ENCODE measurements around the gene RBM44.
"Not testable (repeated sequence)": the region's sequence is repeated elsewhere in the genome, so short reads cannot be mapped to it uniquely, and the experiment has no call there.

Gene RBM44

DNA sequence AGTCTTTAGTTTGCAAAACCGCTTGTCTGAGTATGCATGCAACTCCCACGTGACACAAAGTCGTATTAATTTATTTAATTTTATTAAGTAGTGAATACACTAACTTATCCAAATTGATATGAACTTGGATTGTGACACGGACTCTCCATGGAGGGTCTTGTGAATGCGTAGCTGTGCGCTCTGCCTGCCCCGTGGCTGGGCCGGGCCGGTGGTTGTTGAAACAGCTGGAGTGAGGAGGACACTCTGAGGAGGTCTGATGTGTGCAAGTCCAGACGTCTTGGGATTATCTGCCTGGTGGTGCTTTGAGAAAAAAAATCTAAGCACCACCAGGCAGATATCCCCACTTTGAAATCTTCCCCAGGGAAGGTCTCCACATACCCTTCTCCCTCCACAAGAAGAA lies 41.0 kb upstream of the RBM44 start:
- TF ChIP-seq, protein P1, sequence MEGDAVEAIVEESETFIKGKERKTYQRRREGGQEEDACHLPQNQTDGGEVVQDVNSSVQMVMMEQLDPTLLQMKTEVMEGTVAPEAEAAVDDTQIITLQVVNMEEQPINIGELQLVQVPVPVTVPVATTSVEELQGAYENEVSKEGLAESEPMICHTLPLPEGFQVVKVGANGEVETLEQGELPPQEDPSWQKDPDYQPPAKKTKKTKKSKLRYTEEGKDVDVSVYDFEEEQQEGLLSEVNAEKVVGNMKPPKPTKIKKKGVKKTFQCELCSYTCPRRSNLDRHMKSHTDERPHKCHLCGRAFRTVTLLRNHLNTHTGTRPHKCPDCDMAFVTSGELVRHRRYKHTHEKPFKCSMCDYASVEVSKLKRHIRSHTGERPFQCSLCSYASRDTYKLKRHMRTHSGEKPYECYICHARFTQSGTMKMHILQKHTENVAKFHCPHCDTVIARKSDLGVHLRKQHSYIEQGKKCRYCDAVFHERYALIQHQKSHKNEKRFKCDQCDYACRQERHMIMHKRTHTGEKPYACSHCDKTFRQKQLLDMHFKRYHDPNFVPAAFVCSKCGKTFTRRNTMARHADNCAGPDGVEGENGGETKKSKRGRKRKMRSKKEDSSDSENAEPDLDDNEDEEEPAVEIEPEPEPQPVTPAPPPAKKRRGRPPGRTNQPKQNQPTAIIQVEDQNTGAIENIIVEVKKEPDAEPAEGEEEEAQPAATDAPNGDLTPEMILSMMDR (IDR thresholded peaks at IDR 0.05; ENCODE audit: low read depth, low read length, missing control alignments), result no peak
- DNase-seq (ENCODE audit: extremely low read depth, low read depth), result no peak

DNA sequence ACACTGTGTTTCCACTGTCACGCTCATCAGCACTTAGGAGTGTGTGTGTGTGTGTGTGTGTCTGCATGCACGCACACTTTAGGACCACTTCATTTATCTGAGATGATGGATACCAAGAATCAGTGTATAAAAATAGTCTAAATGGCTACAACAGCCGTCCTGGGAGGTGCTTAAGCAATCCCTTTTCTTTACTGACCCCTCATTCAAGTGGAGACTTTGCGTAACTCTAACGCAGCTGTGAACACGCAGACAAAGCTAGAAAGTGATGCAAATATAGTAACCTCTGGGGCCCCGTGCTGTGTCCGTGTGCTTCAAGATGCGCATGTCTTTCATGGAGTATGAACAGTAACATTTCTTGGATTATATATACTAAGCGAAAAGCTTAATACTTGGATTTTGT lies 40.4 kb upstream of the RBM44 start:
- TF ChIP-seq, protein P1 (IDR thresholded peaks at IDR 0.05; ENCODE audit: low read depth, low read length, missing control alignments), result no peak
- no peak overlapping the region for H3K4me3 ChIP-seq (replicated peaks; ENCODE audit: low read depth, low read length)
- DNase-seq (ENCODE audit: extremely low read depth, low read depth), result no peak

More for the DNA sequence above, 41.0 kb upstream of the RBM44 start:
- no peak overlapping the region for H3K4me3 ChIP-seq (replicated peaks; ENCODE audit: low read depth, low read length)

DNA sequence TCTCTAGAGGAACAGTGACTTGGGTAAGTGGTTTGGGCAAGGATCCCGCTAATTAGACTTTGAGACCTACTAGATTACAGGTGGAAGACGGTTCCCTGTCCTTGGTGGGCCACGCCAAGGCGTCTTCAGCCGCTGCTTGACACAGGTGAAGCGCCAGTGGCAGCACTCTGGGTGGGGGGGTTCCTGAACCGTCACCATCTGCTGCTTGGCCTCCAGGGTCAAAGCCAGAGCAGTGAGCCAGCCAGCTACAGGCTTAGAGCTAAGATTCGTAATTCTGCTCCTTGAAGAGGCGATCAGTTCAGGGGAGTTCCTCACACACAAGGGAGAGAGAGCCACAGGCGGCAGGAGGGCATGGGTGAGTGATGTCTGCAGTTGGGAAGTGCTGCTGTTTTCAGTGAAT lies 39.4 kb upstream of the RBM44 start:
- no peak for DNase-seq (ENCODE audit: extremely low read depth, low read depth)
- TF ChIP-seq, protein P1 (IDR thresholded peaks at IDR 0.05; ENCODE audit: low read depth, low read length, missing control alignments), result no peak
- no peak overlapping the region for H3K4me3 ChIP-seq (replicated peaks; ENCODE audit: low read depth, low read length)

DNA sequence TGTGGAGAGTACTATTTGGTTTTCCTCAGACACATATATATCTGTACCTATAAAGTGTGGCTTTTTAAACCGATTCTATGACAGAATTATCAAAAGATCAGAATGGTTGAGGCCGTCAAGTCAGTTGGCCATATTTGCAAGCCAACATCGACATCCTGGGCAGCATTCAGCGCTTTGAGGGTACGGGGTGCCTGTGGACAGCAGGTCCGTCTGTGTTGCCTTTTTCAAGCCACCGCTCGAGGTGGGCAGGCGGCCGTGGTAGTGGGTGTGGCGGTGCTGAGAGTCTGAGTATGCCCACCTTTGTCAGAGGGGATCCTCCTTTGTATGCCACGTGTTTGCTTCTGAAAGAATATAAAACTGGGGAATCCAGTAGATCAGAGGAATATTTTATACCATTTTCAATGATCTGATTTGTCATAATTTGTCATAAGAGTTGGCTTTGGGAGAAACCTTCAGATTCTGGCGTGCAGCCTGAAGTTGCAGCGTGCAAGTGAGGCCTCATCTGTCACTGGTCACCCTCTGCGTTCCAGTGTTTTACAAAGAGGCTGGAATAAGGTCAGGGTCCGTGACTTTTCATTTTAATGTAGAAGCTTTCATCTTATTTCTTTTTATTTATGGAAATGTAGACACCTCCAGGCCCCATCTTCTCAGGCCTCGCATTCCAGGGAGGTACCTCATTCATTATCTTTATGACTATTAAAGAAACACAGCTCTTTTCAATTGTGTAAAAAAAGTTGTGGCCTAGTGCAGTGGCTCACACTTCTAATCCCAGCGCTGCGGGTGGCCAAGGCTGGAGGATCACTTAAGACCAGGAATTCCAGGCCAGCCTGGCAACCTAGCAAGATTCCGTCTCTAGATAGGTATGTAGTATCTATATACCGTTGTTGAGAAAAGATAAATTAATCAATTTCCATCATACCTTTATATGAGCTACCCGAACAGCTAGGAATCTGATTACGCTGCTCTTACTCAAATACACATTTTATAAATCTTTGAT lies 37.8 kb upstream of the RBM44 start:
- DNase-seq (ENCODE audit: extremely low read depth, low read depth), result no peak
- TF ChIP-seq, protein P1 (IDR thresholded peaks at IDR 0.05; ENCODE audit: low read depth, low read length, missing control alignments), result no peak
- no peak overlapping the region for H3K4me3 ChIP-seq (replicated peaks; ENCODE audit: low read depth, low read length)

DNA sequence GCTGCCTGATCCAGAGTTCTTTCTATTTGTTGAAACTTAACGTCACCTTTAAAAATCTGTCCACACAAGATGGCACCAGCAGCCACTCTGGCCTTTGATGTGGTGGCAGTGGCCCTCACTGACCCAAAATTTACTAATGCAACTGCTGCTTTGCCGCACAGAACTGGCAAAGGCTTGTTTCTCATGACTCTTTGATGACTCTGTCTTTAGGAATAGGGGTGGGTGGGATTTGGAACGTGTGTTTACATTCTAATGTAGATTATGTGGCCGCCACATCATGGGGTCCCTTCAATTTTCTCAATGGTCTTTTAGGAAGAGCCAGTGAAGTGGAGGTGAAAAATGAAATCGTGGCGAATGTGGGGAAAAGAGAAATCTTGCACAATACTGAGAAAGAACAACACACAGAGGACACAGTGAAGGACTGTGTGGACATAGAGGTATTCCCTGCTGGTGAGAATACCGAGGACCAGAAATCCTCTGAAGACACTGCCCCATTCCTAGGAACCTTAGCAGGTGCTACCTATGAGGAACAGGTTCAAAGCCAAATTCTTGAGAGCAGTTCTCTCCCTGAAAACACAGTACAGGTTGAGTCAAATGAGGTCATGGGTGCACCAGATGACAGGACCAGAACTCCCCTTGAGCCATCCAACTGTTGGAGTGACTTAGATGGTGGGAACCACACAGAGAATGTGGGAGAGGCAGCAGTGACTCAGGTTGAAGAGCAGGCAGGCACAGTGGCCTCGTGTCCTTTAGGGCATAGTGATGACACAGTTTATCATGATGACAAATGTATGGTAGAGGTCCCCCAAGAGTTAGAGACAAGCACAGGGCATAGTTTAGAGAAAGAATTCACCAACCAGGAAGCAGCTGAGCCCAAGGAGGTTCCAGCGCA lies 36.0 kb upstream of the RBM44 start:
- not testable (repeated sequence) for DNase-seq (ENCODE audit: extremely low read depth, low read depth); H3K4me3 ChIP-seq (replicated peaks; ENCODE audit: low read depth, low read length)

DNA sequence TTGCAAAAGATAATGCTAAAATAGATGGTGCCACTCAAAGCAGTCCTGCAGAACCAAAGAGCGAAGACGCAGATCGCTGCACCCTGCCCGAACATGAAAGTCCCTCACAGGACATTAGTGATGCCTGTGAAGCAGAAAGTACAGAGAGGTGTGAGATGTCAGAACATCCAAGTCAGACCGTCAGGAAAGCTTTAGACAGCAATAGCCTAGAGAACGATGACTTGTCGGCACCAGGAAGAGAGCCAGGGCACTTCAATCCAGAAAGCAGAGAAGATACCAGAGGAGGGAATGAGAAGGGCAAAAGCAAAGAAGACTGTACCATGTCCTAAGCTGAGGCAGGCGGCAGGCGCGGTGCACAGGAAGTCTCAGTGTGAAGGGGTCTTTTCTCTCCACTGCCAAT lies 34.8 kb upstream of the RBM44 start:
- no peak overlapping the region for H3K4me3 ChIP-seq (replicated peaks; ENCODE audit: low read depth, low read length)
- TF ChIP-seq, protein P1 (IDR thresholded peaks at IDR 0.05; ENCODE audit: low read depth, low read length, missing control alignments), result no peak
- no peak for DNase-seq (ENCODE audit: extremely low read depth, low read depth)

DNA sequence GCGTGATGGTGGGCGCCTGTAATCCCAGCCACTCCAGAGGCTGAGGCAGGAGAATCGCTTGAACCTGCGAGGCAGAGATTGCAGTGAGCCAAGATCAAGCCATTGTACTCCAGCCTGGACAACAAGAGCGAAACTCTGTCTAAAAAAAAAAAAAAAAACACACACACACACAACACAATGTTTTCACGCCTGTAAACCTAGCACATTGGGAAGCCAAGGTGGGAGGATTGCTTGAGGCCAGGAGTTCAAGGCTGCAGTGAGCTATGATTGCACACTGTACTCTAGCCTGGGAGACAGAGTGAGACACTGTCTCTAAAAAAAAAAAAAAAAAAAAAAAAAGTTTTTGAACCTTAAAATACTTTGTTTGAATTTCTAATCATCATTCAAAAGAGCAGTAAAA lies 33.5 kb upstream of the RBM44 start:
- not testable (repeated sequence) for H3K4me3 ChIP-seq (replicated peaks; ENCODE audit: low read depth, low read length); DNase-seq (ENCODE audit: extremely low read depth, low read depth)
